Astrocyte of the spinal cord (primary cell): ENCODE data around the gene PMEPA1.

Experiments used
- DNase-seq: peaks from one replicate; pipeline ENCODE4 v3.0.0; 2011; ENCODE audit warnings: low read depth, low spot score
- H3K4me3 ChIP-seq: 2 replicates; pipeline ENCODE4 v1.5.1; 2011; ENCODE audit warnings: low read depth, mild to moderate bottlenecking, low read length, moderate library complexity
- CTCF ChIP-seq: IDR thresholded peaks from 2 replicates; pipeline ENCODE4 v1.5.1; 2012; ENCODE audit warnings: low read depth, mild to moderate bottlenecking, low read length, inconsistent platforms
- in situ Hi-C: cut with HindIII; loops from 2 replicates; pipeline ENCODE4 v1.10.0; 2017; ENCODE audit warnings: low sequenced_read_pairs

The PMEPA1 gene

GRCh38 chr20:57713951-57714350 lies 4.1 kb upstream of the PMEPA1 start:
- no peak for TF ChIP-seq CTCF
- in situ Hi-C loops = no loop called here
- no peak for DNase-seq
- no peak overlapping the region for H3K4me3 ChIP-seq

GRCh38 chr20:57713505-57713903 lies 3.7 kb upstream of the PMEPA1 start:
- in situ Hi-C loops = no loop called here
- TF ChIP-seq CTCF = no peak

GRCh38 chr20:57712851-57713504 lies 3.2 kb upstream of the PMEPA1 start:
- in situ Hi-C loops = no loop called here
- no peak overlapping the region for H3K4me3 ChIP-seq
- no peak for TF ChIP-seq CTCF
- DNase-seq = no peak

More at GRCh38 chr20:57713505-57713903, 3.7 kb upstream of the PMEPA1 start:
- DNase-seq = no peak
- H3K4me3 ChIP-seq = no peak overlapping the region

GRCh38 chr20:57712341-57712740 lies 2.5 kb upstream of the PMEPA1 start:
- DNase-seq = no peak
- in situ Hi-C loops = no loop called here
- no peak overlapping the region for H3K4me3 ChIP-seq
- TF ChIP-seq CTCF = no peak

GRCh38 chr20:57711826-57712225 lies 2.0 kb upstream of the PMEPA1 start:
- DNase-seq = no peak
- in situ Hi-C loops = no loop called here
- no peak for TF ChIP-seq CTCF
- H3K4me3 ChIP-seq = no peak overlapping the region

GRCh38 chr20:57711311-57711712 lies 1.5 kb upstream of the PMEPA1 start:
- no peak for DNase-seq
- H3K4me3 ChIP-seq = peak overlapping the region; percentile 77
- in situ Hi-C loops = no loop called here
- no peak for TF ChIP-seq CTCF
